ENCODE results near the gene SPHK2.

- TF ChIP-seq CTCF (IDR thresholded peaks at IDR 0.05): no peak
- TF ChIP-seq POLR2A (IDR thresholded peaks at IDR 0.05): no peak
- no peak for TF ChIP-seq EP300 (IDR thresholded peaks at IDR 0.05)
Observed at GRCh38 chr19:48596679-48597465, 22.4 kb upstream of the SPHK2 start.

Data from gastroesophageal sphincter (tissue), 3 donors.